Raji (cell line): ENCODE results near the gene CDHR3.

Experiments used
- POLR2A ChIP-seq: IDR thresholded peaks from 2 replicates; pipeline ENCODE4 v1.6.1; 2011; ENCODE audit warnings: low read depth, low read length, control low read depth; ENCODE audit not compliant: insufficient read depth

CDHR3 gene

DNA sequence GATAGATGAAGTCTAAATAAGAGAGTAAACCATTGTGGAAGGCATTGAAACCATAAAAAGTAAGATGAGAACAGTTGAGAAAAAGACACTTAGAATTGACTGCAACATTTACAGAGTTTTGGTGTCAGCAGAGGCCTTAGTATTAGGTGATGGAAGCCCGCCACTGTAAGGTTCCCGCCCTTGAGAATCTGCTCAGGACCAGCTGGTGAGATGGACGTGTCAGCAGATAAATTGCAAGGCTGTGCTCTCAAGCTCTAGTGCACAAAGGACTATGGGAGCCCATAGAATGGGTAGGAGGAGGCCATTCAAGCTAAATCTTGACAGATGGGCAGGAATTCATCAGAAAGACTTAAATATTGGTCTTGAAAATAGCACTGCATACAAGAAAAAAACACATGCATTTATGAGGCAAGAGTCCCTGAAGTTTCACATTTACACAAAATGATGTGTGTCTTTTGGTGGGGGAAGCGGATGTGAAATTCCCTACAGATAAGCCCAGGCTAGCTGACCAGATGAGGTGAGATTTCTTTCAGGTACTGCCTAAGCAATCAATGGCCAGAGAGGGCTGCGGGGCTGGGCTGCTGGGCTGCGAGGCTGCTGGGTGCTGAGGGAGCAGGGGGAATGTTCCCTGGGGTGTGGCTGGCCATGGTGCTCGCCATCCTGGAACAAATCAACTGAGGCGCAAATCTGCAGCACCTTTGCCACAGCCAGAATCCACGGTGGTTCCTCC lies 106.6 kb downstream of the CDHR3 start:
- peak; percentile 12; the same call in 1 of the 2 replicates for TF ChIP-seq POLR2A

GRCh38 chr7:106070201-106070551 lies 107.1 kb downstream of the CDHR3 start:
- TF ChIP-seq POLR2A: 0 out of 2 replicates have a peak, but pooled peaks have one; percentile 21

- TF ChIP-seq POLR2A: no peak
These were observed 107.6 kb downstream of the CDHR3 start for GRCh38 chr7:106070567-106071254.

DNA sequence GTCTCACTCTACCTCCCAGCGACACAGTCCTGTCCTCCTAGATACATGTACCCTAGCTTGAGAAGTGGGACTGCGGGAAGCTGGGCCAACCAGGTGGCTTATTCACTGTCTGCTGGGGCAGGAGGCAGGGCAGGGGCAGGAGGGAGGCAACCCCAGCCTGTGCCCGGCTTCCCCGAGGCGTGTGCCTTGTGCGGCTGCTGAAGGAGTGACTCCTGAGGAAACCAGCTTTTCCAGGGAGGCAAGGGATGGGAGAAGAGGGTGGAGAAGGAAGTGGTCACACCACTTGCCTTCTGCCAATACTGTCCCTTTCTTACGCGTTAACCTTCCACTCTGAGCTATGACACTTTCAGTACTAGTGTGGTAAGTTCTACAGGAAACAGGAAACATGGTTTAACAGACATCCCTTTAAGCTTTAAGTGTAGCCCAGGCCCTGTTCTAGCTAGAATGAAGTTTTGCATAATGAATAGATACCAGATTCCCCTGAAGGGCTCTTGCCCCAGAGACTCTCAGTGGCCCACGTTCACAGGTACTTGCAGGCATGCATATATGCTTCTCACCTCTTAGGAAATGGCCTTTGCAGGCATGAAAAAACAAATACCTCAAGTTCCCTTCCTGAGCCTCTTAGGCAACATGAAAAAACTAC lies 108.4 kb downstream of the CDHR3 start:
- TF ChIP-seq POLR2A: peak; percentile 83

DNA sequence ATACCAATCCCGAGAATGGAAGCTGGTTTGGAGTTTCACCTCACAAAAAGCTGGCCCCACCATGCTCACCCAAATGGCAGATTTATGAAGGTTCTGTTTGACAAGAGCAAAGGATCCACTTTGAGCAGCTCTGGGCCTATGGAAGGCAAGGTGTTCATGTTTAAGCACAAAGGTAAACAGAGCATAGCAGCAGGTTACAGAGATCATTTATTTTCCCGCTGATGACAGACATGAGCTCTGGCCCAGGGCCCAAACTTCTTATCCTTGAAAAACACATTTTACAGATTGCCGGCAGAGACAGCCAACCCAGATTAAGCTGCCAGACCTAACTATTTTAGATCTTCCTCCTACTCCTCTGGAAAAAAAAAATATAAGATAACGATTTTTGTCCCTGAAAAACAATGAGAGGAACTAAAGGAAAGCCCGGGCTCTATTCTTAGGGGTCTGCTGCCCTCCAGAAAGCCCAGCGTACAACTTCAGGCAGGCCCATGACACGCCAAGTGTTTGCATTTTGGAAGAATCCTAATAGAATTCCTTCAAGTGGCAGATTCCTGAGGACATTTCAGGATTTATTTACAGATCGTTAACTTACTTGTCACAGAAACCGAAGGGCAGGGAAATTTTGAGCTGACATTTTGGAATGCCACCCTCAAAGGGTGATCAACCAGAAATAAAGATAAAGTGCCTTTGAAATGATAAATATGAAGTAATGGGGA lies 109.1 kb downstream of the CDHR3 start:
- TF ChIP-seq POLR2A: no peak

DNA sequence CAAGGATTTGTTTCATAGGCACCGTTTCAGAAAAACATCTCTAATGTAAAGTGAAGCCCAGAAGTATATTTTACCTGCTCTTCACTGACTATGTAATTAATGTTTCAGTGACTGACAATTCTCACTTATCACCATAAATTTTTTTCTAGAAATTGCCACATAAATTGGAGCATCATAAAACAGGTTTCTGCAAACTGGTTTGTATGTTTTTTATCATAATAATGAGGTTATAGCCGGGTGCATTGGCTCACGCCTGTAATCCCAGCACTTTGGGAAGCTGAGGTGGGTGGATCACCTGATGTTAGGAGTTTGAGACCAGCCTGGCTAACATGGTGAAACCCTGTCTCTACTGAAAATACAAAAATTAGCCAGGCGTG lies 109.6 kb downstream of the CDHR3 start:
- no peak for TF ChIP-seq POLR2A

DNA sequence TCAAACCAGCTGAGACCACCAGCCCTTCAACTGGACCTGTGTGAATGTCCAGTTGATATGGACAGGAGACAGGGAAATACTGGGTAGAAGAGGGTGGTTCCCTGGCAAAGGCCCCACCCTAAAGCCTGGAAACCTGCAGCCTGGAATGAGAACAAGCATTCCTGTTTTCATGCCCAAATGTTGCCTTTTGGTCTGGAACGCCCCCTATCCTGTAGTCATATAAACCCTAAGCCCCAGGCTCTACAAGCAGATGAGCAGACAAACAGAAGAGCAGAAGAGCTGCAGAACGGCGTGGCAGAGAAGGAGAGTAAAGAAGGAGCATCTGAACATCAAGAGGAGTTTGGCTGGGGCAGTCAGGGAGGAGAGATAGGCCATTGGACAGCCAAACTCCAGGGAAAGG lies 110.6 kb downstream of the CDHR3 start:
- no peak for TF ChIP-seq POLR2A

DNA sequence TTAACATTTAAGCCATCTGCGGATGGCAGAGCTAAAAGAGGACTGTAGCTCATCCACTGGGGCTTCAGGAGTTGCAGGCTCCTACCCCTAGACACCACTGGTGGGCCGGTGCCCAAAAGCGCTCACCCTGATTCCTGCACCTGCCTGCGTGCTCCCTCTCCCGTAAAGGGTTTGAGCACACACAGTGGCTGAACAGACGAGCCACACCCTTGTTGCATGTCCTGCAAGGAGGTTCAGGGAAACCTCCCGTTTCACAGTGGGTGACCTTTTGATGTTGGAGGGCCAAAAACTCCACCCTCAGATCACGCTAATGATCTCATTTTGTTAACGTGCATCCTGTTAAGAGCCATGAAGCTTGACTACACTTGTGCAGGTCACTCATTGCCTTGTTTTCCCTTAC lies 111.2 kb downstream of the CDHR3 start:
- TF ChIP-seq POLR2A: no peak

DNA sequence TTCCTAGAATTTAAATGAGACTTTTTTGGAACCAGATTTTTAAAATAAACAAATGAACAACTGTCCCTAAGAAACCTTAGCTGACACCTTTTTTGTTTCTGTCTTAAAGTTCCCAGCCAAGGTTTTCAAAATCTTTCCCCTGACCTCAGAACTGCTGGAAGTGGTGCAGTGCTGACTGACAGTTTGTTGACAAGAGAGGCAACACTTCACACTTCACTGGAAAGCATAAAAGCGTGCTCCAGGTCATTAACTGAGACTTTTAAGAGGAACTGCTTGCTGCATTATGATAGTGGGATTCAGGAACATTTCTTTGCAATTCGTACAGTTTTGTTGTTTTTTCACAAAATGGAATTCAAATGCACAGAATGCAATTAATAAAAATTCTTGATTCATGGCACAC lies 112.9 kb downstream of the CDHR3 start:
- TF ChIP-seq POLR2A: no peak

GRCh38 chr7:106076537-106076936 lies 113.5 kb downstream of the CDHR3 start:
- TF ChIP-seq POLR2A: no peak

DNA sequence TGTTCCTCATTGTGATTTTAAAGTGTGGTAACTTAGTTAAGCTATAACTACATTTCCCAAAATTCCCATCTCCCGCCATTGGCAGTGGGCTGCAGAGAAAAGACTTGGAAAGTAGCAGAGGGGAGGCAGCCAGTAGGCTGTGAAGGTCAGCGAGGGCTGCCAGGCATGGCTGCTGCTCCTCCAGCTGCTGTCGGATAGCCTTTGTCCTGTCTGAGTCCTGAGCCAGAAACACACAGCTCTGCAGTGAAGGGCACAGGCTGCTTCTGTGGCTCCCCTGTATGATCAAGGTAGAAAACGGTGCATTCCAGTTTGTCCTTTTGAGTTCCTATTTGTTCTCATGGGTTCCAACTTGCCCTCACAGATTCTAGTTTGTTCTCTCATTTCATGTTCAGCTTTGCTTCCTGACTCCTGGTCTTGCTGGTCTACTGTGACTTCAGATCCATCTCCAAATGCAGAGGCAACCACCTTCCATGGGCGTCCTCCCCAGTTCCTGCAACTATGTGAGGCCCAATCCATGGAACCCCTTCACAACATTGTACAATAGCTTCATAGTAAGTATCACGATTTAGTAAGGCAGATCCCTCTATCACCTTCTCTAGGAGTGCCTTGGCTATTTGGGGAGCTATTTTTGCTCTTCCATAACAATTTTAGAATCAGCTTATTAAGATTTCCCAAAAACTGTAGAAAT lies 117.4 kb downstream of the CDHR3 start:
- no peak for TF ChIP-seq POLR2A

DNA sequence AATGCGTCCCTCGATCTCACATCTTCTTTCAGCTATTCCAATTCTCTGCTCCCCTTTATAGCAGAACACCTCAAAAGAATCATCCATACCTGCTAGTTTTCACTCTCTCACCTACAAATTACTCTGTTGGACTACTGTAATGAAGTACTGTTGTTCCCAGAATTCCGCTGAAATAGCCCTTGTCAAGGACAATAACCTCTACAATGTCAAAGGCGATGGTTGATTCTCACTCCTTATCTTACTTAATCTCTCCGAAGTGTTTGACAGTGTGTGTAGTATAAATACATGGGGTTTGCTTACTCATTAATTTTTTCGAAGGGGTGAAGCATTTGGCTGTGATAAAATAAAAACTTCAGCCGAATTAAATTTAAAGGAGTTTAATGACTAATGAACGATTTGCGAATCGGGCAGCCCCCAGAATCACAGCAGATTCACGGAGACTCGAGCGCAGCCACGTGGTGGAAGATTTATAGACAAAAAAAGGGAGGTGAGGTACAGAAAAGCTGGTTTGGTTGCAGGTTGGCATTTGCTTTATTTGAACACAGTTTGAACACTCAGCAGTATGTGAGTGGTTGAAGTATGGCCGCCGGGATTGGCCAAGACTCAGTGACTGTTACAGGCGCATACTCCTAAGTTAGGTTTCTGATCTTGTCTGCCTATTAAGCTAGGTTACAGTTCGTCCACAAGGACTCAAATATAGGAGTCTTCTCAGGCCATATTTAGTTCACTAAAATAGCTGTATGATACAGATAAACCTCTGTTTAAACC lies 119.2 kb downstream of the CDHR3 start:
- no peak for TF ChIP-seq POLR2A
